NB4 (cell line): Measurements from ENCODE around the gene ZKSCAN5.

ENCODE experiments used
- CTCF ChIP-seq: IDR thresholded peaks from one replicate; pipeline ENCODE4 v1.5.1; 2012; ENCODE audit warnings: low read depth, low read length
- MAX ChIP-seq: IDR thresholded peaks from 2 replicates; pipeline ENCODE4 v1.6.1; 2011; ENCODE audit warnings: low read depth, low read length
- MYC ChIP-seq: IDR thresholded peaks from 2 replicates; pipeline ENCODE4 v1.6.1; 2011; ENCODE audit warnings: low read depth, low read length
- POLR2A ChIP-seq: IDR thresholded peaks from 2 replicates; pipeline ENCODE4 v1.6.1; 2011; ENCODE audit warnings: mild to moderate bottlenecking; ENCODE audit not compliant: insufficient read length; ENCODE audit errors: extremely low read depth

GRCh38 chr7:99469381-99470065, 34.9 kb upstream of the ZKSCAN5 start:
- TF ChIP-seq CTCF, result no peak
- no peak for TF ChIP-seq POLR2A
- no peak for TF ChIP-seq MYC
- TF ChIP-seq MAX, result no peak
